ENCODE data around the gene SERPINB1. TPM values are rescaled to one million over a fixed set of nuclear protein-coding genes. Genes with fewer than 3 reads are reported as not detected.

Gene SERPINB1
- total RNA-seq, 1 donor from 2014 or later: 7.2 TPM

GRCh38 chr6:2875359-2876191, 33.9 kb upstream of the SERPINB1 start:
- DNase-seq (ENCODE audit: low read depth, low spot score): peak; percentile 17
- TF ChIP-seq, protein P1, sequence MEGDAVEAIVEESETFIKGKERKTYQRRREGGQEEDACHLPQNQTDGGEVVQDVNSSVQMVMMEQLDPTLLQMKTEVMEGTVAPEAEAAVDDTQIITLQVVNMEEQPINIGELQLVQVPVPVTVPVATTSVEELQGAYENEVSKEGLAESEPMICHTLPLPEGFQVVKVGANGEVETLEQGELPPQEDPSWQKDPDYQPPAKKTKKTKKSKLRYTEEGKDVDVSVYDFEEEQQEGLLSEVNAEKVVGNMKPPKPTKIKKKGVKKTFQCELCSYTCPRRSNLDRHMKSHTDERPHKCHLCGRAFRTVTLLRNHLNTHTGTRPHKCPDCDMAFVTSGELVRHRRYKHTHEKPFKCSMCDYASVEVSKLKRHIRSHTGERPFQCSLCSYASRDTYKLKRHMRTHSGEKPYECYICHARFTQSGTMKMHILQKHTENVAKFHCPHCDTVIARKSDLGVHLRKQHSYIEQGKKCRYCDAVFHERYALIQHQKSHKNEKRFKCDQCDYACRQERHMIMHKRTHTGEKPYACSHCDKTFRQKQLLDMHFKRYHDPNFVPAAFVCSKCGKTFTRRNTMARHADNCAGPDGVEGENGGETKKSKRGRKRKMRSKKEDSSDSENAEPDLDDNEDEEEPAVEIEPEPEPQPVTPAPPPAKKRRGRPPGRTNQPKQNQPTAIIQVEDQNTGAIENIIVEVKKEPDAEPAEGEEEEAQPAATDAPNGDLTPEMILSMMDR (conservative IDR thresholded peaks at IDR 0.05): peak; percentile 22
- Mint-ChIP-seq H3K27ac (ENCODE audit: unreplicated experiment) (peak overlapping the region; percentile 85), H3K4me3 (peak overlapping the region; percentile 84), H3K4me1 (peaks cover 21% of the 10 kb centered on the region), H3K9me3 (peaks cover 3% of the 10 kb centered on the region), H3K27me3 (ENCODE audit: low read depth) (peaks cover 43% of the 10 kb centered on the region), H3K36me3 (ENCODE audit: low read depth) (peaks cover 2% of the 10 kb centered on the region)

DNA sequence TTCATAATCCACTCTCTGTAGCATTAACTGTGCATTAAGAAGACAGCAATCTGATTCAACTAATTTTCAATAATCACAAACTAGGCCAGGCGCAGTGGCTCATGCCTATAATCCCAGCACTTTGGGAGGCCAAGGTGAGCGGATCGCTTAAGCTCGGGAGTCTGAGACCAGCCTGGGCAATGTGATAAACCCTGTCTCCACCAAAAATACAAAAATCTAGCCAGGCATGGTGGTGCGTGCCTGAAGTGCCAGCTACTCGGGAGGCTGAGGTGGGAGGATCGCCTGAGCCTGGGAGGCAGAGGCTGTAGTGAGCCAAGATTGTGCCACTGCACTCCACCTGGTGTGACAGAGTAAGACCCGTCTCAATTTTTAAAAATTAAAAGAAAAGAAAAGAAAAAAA, 32.0 kb upstream of the SERPINB1 start:
- peaks cover 2% of the 10 kb centered on the region for H3K36me3 Mint-ChIP-seq (ENCODE audit: low read depth)
- no peak for DNase-seq (ENCODE audit: low read depth, low spot score)
- TF ChIP-seq, protein P1 (conservative IDR thresholded peaks at IDR 0.05): no peak
- H3K9me3 Mint-ChIP-seq: peaks cover 3% of the 10 kb centered on the region
- H3K4me3 Mint-ChIP-seq: no peak overlapping the region
- peaks cover 21% of the 10 kb centered on the region for H3K4me1 Mint-ChIP-seq
- H3K27ac Mint-ChIP-seq (ENCODE audit: unreplicated experiment): no peak overlapping the region
- peaks cover 45% of the 10 kb centered on the region for H3K27me3 Mint-ChIP-seq (ENCODE audit: low read depth)

- Mint-ChIP-seq H3K27ac (ENCODE audit: unreplicated experiment) (peak overlapping the region; percentile 38), H3K36me3 (ENCODE audit: low read depth) (peaks cover 2% of the 10 kb centered on the region), H3K4me3 (peak overlapping the region; percentile 51), H3K27me3 (ENCODE audit: low read depth) (peaks cover 40% of the 10 kb centered on the region), H3K4me1 (peaks cover 17% of the 10 kb centered on the region), H3K9me3 (peaks cover 3% of the 10 kb centered on the region)
- no peak for DNase-seq (ENCODE audit: low read depth, low spot score)
- TF ChIP-seq, protein P1 (conservative IDR thresholded peaks at IDR 0.05): no peak
Observed at GRCh38 chr6:2872423-2873358, 31.0 kb upstream of the SERPINB1 start.

GRCh38 chr6:2871953-2872352, 30.3 kb upstream of the SERPINB1 start:
- no peak overlapping the region for H3K27ac Mint-ChIP-seq (ENCODE audit: unreplicated experiment)
- H3K4me1 Mint-ChIP-seq: peaks cover 10% of the 10 kb centered on the region
- TF ChIP-seq, protein P1 (conservative IDR thresholded peaks at IDR 0.05): no peak
- DNase-seq (ENCODE audit: low read depth, low spot score): no peak
- no peak overlapping the region for H3K4me3 Mint-ChIP-seq
- H3K9me3 Mint-ChIP-seq: peaks cover 3% of the 10 kb centered on the region
- peaks cover 2% of the 10 kb centered on the region for H3K36me3 Mint-ChIP-seq (ENCODE audit: low read depth)
- peaks cover 38% of the 10 kb centered on the region for H3K27me3 Mint-ChIP-seq (ENCODE audit: low read depth)

DNA sequence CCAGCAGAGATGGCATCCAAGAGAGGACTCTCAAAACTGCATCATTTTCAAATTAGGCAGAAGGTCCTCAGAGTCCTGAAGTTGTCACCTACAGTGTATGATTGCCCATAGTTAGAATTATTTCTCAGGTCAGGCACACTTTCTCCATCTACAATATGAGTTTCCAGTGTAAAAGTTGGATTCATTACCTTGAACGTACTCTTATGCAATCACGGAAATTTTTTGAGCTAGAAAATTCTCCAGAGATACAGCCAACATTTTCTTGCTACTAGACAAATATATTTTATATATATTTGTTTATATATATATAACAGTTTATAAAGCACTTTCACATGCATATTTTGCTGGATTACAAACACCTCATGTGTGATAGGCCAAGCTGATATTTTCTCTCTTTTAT, 29.4 kb upstream of the SERPINB1 start:
- Mint-ChIP-seq H3K36me3 (ENCODE audit: low read depth) (no peaks in the 10 kb centered on the region), H3K27me3 (ENCODE audit: low read depth) (peaks cover 31% of the 10 kb centered on the region), H3K27ac (ENCODE audit: unreplicated experiment) (no peak overlapping the region), H3K9me3 (peaks cover 3% of the 10 kb centered on the region), H3K4me1 (peaks cover 1% of the 10 kb centered on the region), H3K4me3 (no peak overlapping the region)
- TF ChIP-seq, protein P1 (conservative IDR thresholded peaks at IDR 0.05): no peak
- no peak for DNase-seq (ENCODE audit: low read depth, low spot score)

All from neural crest cell (in vitro differentiated cells).